GM12873 (cell line): Measurements from ENCODE around the gene TSC2.

ENCODE experiments used
- CTCF ChIP-seq: IDR thresholded peaks from 2 replicates; pipeline ENCODE4 v1.5.1; 2012; ENCODE audit warnings: low read depth, mild to moderate bottlenecking, moderate library complexity, low read length, control low read depth; ENCODE audit not compliant: insufficient read depth; ENCODE audit errors: missing control alignments

TSC2 gene

GRCh38 chr16:2093793-2094192 is 46.0 kb downstream of the TSC2 start:
- no peak for TF ChIP-seq CTCF

GRCh38 chr16:2095315-2095853 is 47.6 kb downstream of the TSC2 start:
- no peak for TF ChIP-seq CTCF

- no peak for TF ChIP-seq CTCF
Measured at GRCh38 chr16:2095918-2096582, 48.3 kb downstream of the TSC2 start.

GRCh38 chr16:2096853-2097595 is 49.2 kb downstream of the TSC2 start:
- TF ChIP-seq CTCF, result no peak

GRCh38 chr16:2102471-2102870 is 54.7 kb downstream of the TSC2 start:
- no peak for TF ChIP-seq CTCF

- no peak for TF ChIP-seq CTCF
Measured at GRCh38 chr16:2115591-2115973, 67.8 kb downstream of the TSC2 start.

- TF ChIP-seq CTCF, result peak; percentile 46
Measured at GRCh38 chr16:2121325-2121724, 73.5 kb downstream of the TSC2 start.
